ENCODE data around the gene WBP4. TPM values are rescaled to one million over a fixed set of nuclear protein-coding genes. Genes with fewer than 3 reads are reported as not detected.
"Not testable (repeated sequence)": the region's sequence is repeated elsewhere in the genome, so short reads cannot be mapped to it uniquely, and the experiment has no call there.

The WBP4 gene
- total RNA-seq, 1 donor from 2014 or later: 6.8 TPM

GRCh38 chr13:41025518-41025917 is 35.8 kb upstream of the WBP4 start:
- Histone ChIP-seq H3K4me3 (ENCODE audit: low read length in 3 of 3) (no peak overlapping the region), H3K36me3 (ENCODE audit: control insufficient read depth in 3 of 3, insufficient read depth in 3 of 3, low read length in 3 of 3) (peaks cover 0 to 3% (median 0%) of the 10 kb centered on the region in 3 donors), H3K27me3 (ENCODE audit: control insufficient read depth in 3 of 3, insufficient read depth in 3 of 3, low read length in 3 of 3) (no peaks in the 10 kb centered on the region), H3K9me3 (ENCODE audit: control insufficient read depth in 3 of 3, low read length in 3 of 3) (no peaks in the 10 kb centered on the region), H3K27ac (ENCODE audit: low read depth, low read length) (no peak overlapping the region), H3K9ac (ENCODE audit: low read depth in 1 of 3, low read length in 3 of 3) (no peak overlapping the region), H3K4me1 (ENCODE audit: control insufficient read depth in 3 of 3, insufficient read depth in 3 of 3, low read length in 3 of 3) (peaks cover 4 to 23% (median 7%) of the 10 kb centered on the region in 3 donors)

GRCh38 chr13:41026788-41027187 is 34.5 kb upstream of the WBP4 start:
- Histone ChIP-seq H3K4me1 (ENCODE audit: control insufficient read depth in 3 of 3, insufficient read depth in 3 of 3, low read length in 3 of 3) (peaks cover 3 to 16% (median 4%) of the 10 kb centered on the region in 3 donors), H3K9ac (ENCODE audit: low read depth in 1 of 3, low read length in 3 of 3) (no peak overlapping the region), H3K27me3 (ENCODE audit: control insufficient read depth in 3 of 3, insufficient read depth in 3 of 3, low read length in 3 of 3) (no peaks in the 10 kb centered on the region), H3K36me3 (ENCODE audit: control insufficient read depth in 3 of 3, insufficient read depth in 3 of 3, low read length in 3 of 3) (peaks cover 0 to 3% (median 0%) of the 10 kb centered on the region in 3 donors), H3K9me3 (ENCODE audit: control insufficient read depth in 3 of 3, low read length in 3 of 3) (no peaks in the 10 kb centered on the region), H3K27ac (ENCODE audit: low read depth, low read length) (no peak overlapping the region), H3K4me3 (ENCODE audit: low read length in 3 of 3) (no peak overlapping the region)

GRCh38 chr13:41028051-41028450 is 33.3 kb upstream of the WBP4 start:
- peaks cover 4 to 16% (median 5%) of the 10 kb centered on the region in 3 donors for H3K4me1 ChIP-seq (ENCODE audit: control insufficient read depth in 3 of 3, insufficient read depth in 3 of 3, low read length in 3 of 3)
- H3K9ac ChIP-seq (ENCODE audit: low read depth in 1 of 3, low read length in 3 of 3): no peak overlapping the region
- no peaks in the 10 kb centered on the region for H3K9me3 ChIP-seq (ENCODE audit: control insufficient read depth in 3 of 3, low read length in 3 of 3)
- H3K36me3 ChIP-seq (ENCODE audit: control insufficient read depth in 3 of 3, insufficient read depth in 3 of 3, low read length in 3 of 3): peaks cover 0 to 3% (median 0%) of the 10 kb centered on the region in 3 donors
- no peaks in the 10 kb centered on the region for H3K27me3 ChIP-seq (ENCODE audit: control insufficient read depth in 3 of 3, insufficient read depth in 3 of 3, low read length in 3 of 3)
- no peak overlapping the region for H3K4me3 ChIP-seq (ENCODE audit: low read length in 3 of 3)
- no peak overlapping the region for H3K27ac ChIP-seq (ENCODE audit: low read depth, low read length)

- Histone ChIP-seq H3K9ac (ENCODE audit: low read depth in 1 of 3, low read length in 3 of 3) (no peak overlapping the region), H3K27ac (ENCODE audit: low read depth, low read length) (no peak overlapping the region), H3K27me3 (ENCODE audit: control insufficient read depth in 3 of 3, insufficient read depth in 3 of 3, low read length in 3 of 3) (no peaks in the 10 kb centered on the region), H3K4me3 (ENCODE audit: low read length in 3 of 3) (no peak overlapping the region), H3K36me3 (ENCODE audit: control insufficient read depth in 3 of 3, insufficient read depth in 3 of 3, low read length in 3 of 3) (peaks cover 0 to 3% (median 0%) of the 10 kb centered on the region in 3 donors), H3K9me3 (ENCODE audit: control insufficient read depth in 3 of 3, low read length in 3 of 3) (no peaks in the 10 kb centered on the region), H3K4me1 (ENCODE audit: control insufficient read depth in 3 of 3, insufficient read depth in 3 of 3, low read length in 3 of 3) (peaks cover 4 to 21% (median 6%) of the 10 kb centered on the region in 3 donors)
Observed at GRCh38 chr13:41029629-41030028, 31.7 kb upstream of the WBP4 start.

- H3K27ac ChIP-seq (ENCODE audit: low read depth, low read length): no peak overlapping the region
- H3K36me3 ChIP-seq (ENCODE audit: control insufficient read depth in 3 of 3, insufficient read depth in 3 of 3, low read length in 3 of 3): peaks cover 0 to under 1% (median 0%) of the 10 kb centered on the region in 3 donors
- H3K9ac ChIP-seq (ENCODE audit: low read depth in 1 of 3, low read length in 3 of 3): no peak overlapping the region
- no peaks in the 10 kb centered on the region for H3K27me3 ChIP-seq (ENCODE audit: control insufficient read depth in 3 of 3, insufficient read depth in 3 of 3, low read length in 3 of 3)
- no peak overlapping the region for H3K4me3 ChIP-seq (ENCODE audit: low read length in 3 of 3)
- peaks cover 0 to 7% (median 3%) of the 10 kb centered on the region in 3 donors for H3K4me1 ChIP-seq (ENCODE audit: control insufficient read depth in 3 of 3, insufficient read depth in 3 of 3, low read length in 3 of 3)
- no peaks in the 10 kb centered on the region for H3K9me3 ChIP-seq (ENCODE audit: control insufficient read depth in 3 of 3, low read length in 3 of 3)
Observed at GRCh38 chr13:41032691-41033376, 28.5 kb upstream of the WBP4 start.

GRCh38 chr13:41034382-41034781 is 26.9 kb upstream of the WBP4 start:
- Histone ChIP-seq H3K36me3 (ENCODE audit: control insufficient read depth in 3 of 3, insufficient read depth in 3 of 3, low read length in 3 of 3) (no peaks in the 10 kb centered on the region), H3K27me3 (ENCODE audit: control insufficient read depth in 3 of 3, insufficient read depth in 3 of 3, low read length in 3 of 3) (no peaks in the 10 kb centered on the region), H3K4me1 (ENCODE audit: control insufficient read depth in 3 of 3, insufficient read depth in 3 of 3, low read length in 3 of 3) (peaks cover 0 to 6% (median 3%) of the 10 kb centered on the region in 3 donors), H3K4me3 (ENCODE audit: low read length in 3 of 3) (no peak overlapping the region), H3K27ac (ENCODE audit: low read depth, low read length) (no peak overlapping the region), H3K9me3 (ENCODE audit: control insufficient read depth in 3 of 3, low read length in 3 of 3) (no peaks in the 10 kb centered on the region), H3K9ac (ENCODE audit: low read depth in 1 of 3, low read length in 3 of 3) (no peak overlapping the region)

GRCh38 chr13:41034881-41035280 is 26.4 kb upstream of the WBP4 start:
- H3K27me3 ChIP-seq (ENCODE audit: control insufficient read depth in 3 of 3, insufficient read depth in 3 of 3, low read length in 3 of 3): no peaks in the 10 kb centered on the region
- H3K27ac ChIP-seq (ENCODE audit: low read depth, low read length): no peak overlapping the region
- H3K36me3 ChIP-seq (ENCODE audit: control insufficient read depth in 3 of 3, insufficient read depth in 3 of 3, low read length in 3 of 3): no peaks in the 10 kb centered on the region
- H3K4me3 ChIP-seq (ENCODE audit: low read length in 3 of 3): no peak overlapping the region
- H3K9ac ChIP-seq (ENCODE audit: low read depth in 1 of 3, low read length in 3 of 3): no peak overlapping the region
- peaks cover 0 to 6% (median 3%) of the 10 kb centered on the region in 3 donors for H3K4me1 ChIP-seq (ENCODE audit: control insufficient read depth in 3 of 3, insufficient read depth in 3 of 3, low read length in 3 of 3)
- no peaks in the 10 kb centered on the region for H3K9me3 ChIP-seq (ENCODE audit: control insufficient read depth in 3 of 3, low read length in 3 of 3)

- not testable (repeated sequence) for H3K27me3 ChIP-seq (ENCODE audit: control insufficient read depth in 3 of 3, insufficient read depth in 3 of 3, low read length in 3 of 3); H3K36me3 ChIP-seq (ENCODE audit: control insufficient read depth in 3 of 3, insufficient read depth in 3 of 3, low read length in 3 of 3); H3K9ac ChIP-seq (ENCODE audit: low read depth in 1 of 3, low read length in 3 of 3); H3K9me3 ChIP-seq (ENCODE audit: control insufficient read depth in 3 of 3, low read length in 3 of 3); H3K4me3 ChIP-seq (ENCODE audit: low read length in 3 of 3); H3K4me1 ChIP-seq (ENCODE audit: control insufficient read depth in 3 of 3, insufficient read depth in 3 of 3, low read length in 3 of 3); H3K27ac ChIP-seq (ENCODE audit: low read depth, low read length)
Observed at GRCh38 chr13:41036557-41036956, 24.8 kb upstream of the WBP4 start.

GRCh38 chr13:41039746-41040145 is 21.6 kb upstream of the WBP4 start:
- Histone ChIP-seq H3K9ac (ENCODE audit: low read depth in 1 of 3, low read length in 3 of 3) (no peak overlapping the region), H3K36me3 (ENCODE audit: control insufficient read depth in 3 of 3, insufficient read depth in 3 of 3, low read length in 3 of 3) (no peaks in the 10 kb centered on the region), H3K9me3 (ENCODE audit: control insufficient read depth in 3 of 3, low read length in 3 of 3) (no peaks in the 10 kb centered on the region), H3K27me3 (ENCODE audit: control insufficient read depth in 3 of 3, insufficient read depth in 3 of 3, low read length in 3 of 3) (no peaks in the 10 kb centered on the region), H3K27ac (ENCODE audit: low read depth, low read length) (no peak overlapping the region), H3K4me3 (ENCODE audit: low read length in 3 of 3) (no peak overlapping the region), H3K4me1 (ENCODE audit: control insufficient read depth in 3 of 3, insufficient read depth in 3 of 3, low read length in 3 of 3) (no peaks in the 10 kb centered on the region)

GRCh38 chr13:41040584-41041334 is 20.6 kb upstream of the WBP4 start:
- Histone ChIP-seq H3K9me3 (ENCODE audit: control insufficient read depth in 3 of 3, low read length in 3 of 3) (no peaks in the 10 kb centered on the region), H3K36me3 (ENCODE audit: control insufficient read depth in 3 of 3, insufficient read depth in 3 of 3, low read length in 3 of 3) (no peaks in the 10 kb centered on the region), H3K9ac (ENCODE audit: low read depth in 1 of 3, low read length in 3 of 3) (no peak overlapping the region), H3K4me3 (ENCODE audit: low read length in 3 of 3) (no peak overlapping the region), H3K27me3 (ENCODE audit: control insufficient read depth in 3 of 3, insufficient read depth in 3 of 3, low read length in 3 of 3) (no peaks in the 10 kb centered on the region), H3K27ac (ENCODE audit: low read depth, low read length) (no peak overlapping the region), H3K4me1 (ENCODE audit: control insufficient read depth in 3 of 3, insufficient read depth in 3 of 3, low read length in 3 of 3) (no peaks in the 10 kb centered on the region)

All from skeletal muscle tissue (tissue), 4 donors.